Measurements from ENCODE around the gene TRPT1.

Gene TRPT1

GRCh38 chr11:64244107-64244506 is 18.1 kb upstream of the TRPT1 start:
- no peak for DNase-seq

GRCh38 chr11:64243236-64243854 is 17.4 kb upstream of the TRPT1 start:
- no peak for DNase-seq

- DNase-seq = no peak
Measured at GRCh38 chr11:64241491-64242374, 15.7 kb upstream of the TRPT1 start.

- DNase-seq = peak; percentile 100
Measured at GRCh38 chr11:64241241-64241490, 15.2 kb upstream of the TRPT1 start.

- peak; percentile 99 for DNase-seq
Measured at GRCh38 chr11:64240435-64241240, 14.7 kb upstream of the TRPT1 start, which contains the start of gene FKBP2. FKBP2 (plus strand) TSS chr11:64241095; CDS start chr11:64242388, 1,293 bp downstream.

- no peak for DNase-seq
Measured at GRCh38 chr11:64239662-64240434, 13.9 kb upstream of the TRPT1 start.

GRCh38 chr11:64238999-64239398 is 13.0 kb upstream of the TRPT1 start:
- DNase-seq = no peak

- DNase-seq = no peak
Measured at GRCh38 chr11:64238076-64238475, 12.1 kb upstream of the TRPT1 start.

GRCh38 chr11:64237484-64237951 is 11.5 kb upstream of the TRPT1 start:
- DNase-seq = no peak

- DNase-seq = no peak
Measured at GRCh38 chr11:64235437-64236161, 9.6 kb upstream of the TRPT1 start.

GRCh38 chr11:64234647-64235379 is 8.8 kb upstream of the TRPT1 start:
- peak; percentile 74 for DNase-seq

GRCh38 chr11:64233913-64234586 is 8.1 kb upstream of the TRPT1 start, which contains the start of gene VEGFB:
VEGFB (plus strand) TSS chr11:64234584; CDS start chr11:64234834, 250 bp downstream.
- DNase-seq = peak; percentile 82

GRCh38 chr11:64232967-64233315 is 7.0 kb upstream of the TRPT1 start:
- DNase-seq = no peak

GRCh38 chr11:64232182-64232966 is 6.4 kb upstream of the TRPT1 start:
- no peak for DNase-seq

GRCh38 chr11:64231546-64231945 is 5.6 kb upstream of the TRPT1 start:
- no peak for DNase-seq

GRCh38 chr11:64230985-64231365 is 5.0 kb upstream of the TRPT1 start:
- no peak for DNase-seq

GRCh38 chr11:64230171-64230984 is 4.4 kb upstream of the TRPT1 start, which contains the start of gene DNAJC4:
DNAJC4 (plus strand) TSS chr11:64230548; CDS start chr11:64230855, 307 bp downstream.
- peak; percentile 93 for DNase-seq

- no peak for DNase-seq
Measured at GRCh38 chr11:64229744-64230170, 3.8 kb upstream of the TRPT1 start.

All from activated CD8-positive, alpha-beta memory T cell treated with anti-CD3 and anti-CD28 coated beads, Interleukin-2, amount 50 U/mL, for 48 hours (primary cell).